Stimulated activated CD8-positive, alpha-beta memory T cell treated with anti-CD3 and anti-CD28 coated beads, Interleukin-2, amount 100 ng/mL, for 1 hour (primary cell): Measurements from ENCODE around the gene UNC13A.
"Not testable (repeated sequence)": the region's sequence is repeated elsewhere in the genome, so short reads cannot be mapped to it uniquely, and the experiment has no call there.

Experiments
- DNase-seq, 2 donors: peaks; one replicate each; pipeline ENCODE4 v3.0.0-alpha.2; 2020; ENCODE audit warnings: low read depth in 2 of 2

Gene UNC13A

GRCh38 chr19:17604372-17605025 is 83.7 kb downstream of the UNC13A start:
- DNase-seq = no peak

GRCh38 chr19:17602872-17603510 is 85.2 kb downstream of the UNC13A start:
- no peak for DNase-seq

- DNase-seq = no peak
These were observed 85.9 kb downstream of the UNC13A start for GRCh38 chr19:17602217-17602616.

GRCh38 chr19:17601683-17602082 is 86.5 kb downstream of the UNC13A start:
- DNase-seq = no peak

GRCh38 chr19:17599780-17600179 is 88.4 kb downstream of the UNC13A start:
- DNase-seq = no peak

GRCh38 chr19:17598953-17599352 is 89.2 kb downstream of the UNC13A start:
- DNase-seq = no peak

GRCh38 chr19:17598063-17598462 is 90.1 kb downstream of the UNC13A start:
- DNase-seq = not testable (repeated sequence)

GRCh38 chr19:17594296-17594695 is 93.9 kb downstream of the UNC13A start:
- DNase-seq = not testable (repeated sequence)

GRCh38 chr19:17590866-17591265 is 97.3 kb downstream of the UNC13A start:
- no peak for DNase-seq

- not testable (repeated sequence) for DNase-seq
These were observed 102.8 kb downstream of the UNC13A start for GRCh38 chr19:17585395-17585794.

GRCh38 chr19:17584132-17584531 is 104.0 kb downstream of the UNC13A start:
- DNase-seq = no peak

GRCh38 chr19:17582613-17583012 is 105.5 kb downstream of the UNC13A start:
- no peak for DNase-seq

- no peak for DNase-seq
These were observed 106.8 kb downstream of the UNC13A start for GRCh38 chr19:17581211-17581874.

- no peak for DNase-seq
These were observed 107.5 kb downstream of the UNC13A start for GRCh38 chr19:17580470-17581144.

- no peak for DNase-seq
These were observed 108.4 kb downstream of the UNC13A start for GRCh38 chr19:17579661-17580244.

GRCh38 chr19:17577457-17578097 is 110.6 kb downstream of the UNC13A start:
- DNase-seq = no peak

GRCh38 chr19:17576758-17577456 is 111.2 kb downstream of the UNC13A start:
- DNase-seq = no peak

- DNase-seq = no peak
These were observed 112.0 kb downstream of the UNC13A start for GRCh38 chr19:17575871-17576757.

- no peak for DNase-seq
These were observed 115.5 kb downstream of the UNC13A start for GRCh38 chr19:17572638-17573037.

GRCh38 chr19:17570791-17571190 is 117.4 kb downstream of the UNC13A start:
- DNase-seq = no peak
